GM10847 (cell line): ENCODE results near the gene AP3B1.

Experiments used
- POLR2A ChIP-seq: IDR thresholded peaks from 2 replicates; pipeline ENCODE4 v1.6.1; 2011; ENCODE audit not compliant: insufficient read length; ENCODE audit errors: extremely low read depth

Gene AP3B1

DNA sequence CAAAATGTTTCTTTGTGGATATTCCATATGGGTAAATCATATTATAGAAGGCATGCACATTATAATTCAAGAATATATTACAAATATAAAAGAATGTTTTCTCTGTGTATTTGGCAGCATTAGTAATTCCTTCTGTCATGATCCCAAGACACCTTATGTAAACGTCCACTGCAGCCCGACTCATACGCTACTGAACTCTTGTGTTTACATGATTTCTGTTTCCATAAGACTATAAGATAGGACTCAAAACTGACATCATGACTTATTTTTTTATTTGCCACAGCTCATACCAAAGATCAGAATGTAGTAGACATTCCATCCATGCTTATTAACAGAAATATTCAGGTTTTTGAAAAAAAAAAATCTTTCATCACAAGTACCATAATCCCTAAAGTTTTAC, 234.1 kb downstream of the AP3B1 start:
- TF ChIP-seq POLR2A, result no peak

DNA sequence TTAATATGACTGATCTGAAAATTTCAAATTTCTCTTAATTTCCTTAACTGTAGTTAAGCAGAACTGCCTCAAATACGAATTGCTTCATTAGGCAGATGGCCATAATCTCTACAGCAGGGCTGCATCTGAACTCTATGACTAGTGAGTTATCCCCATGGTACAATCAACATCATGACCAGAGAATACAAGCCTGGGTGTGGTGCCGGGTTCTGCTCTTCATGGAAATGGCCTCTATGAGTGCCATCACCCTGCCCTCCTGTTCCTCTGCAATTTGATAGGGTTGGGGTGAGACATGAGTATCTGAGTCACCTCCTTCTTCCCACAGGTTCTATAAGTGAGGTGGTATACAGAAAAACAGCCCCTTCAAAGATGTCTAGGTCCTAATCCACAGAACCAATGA, 235.9 kb downstream of the AP3B1 start:
- no peak for TF ChIP-seq POLR2A

DNA sequence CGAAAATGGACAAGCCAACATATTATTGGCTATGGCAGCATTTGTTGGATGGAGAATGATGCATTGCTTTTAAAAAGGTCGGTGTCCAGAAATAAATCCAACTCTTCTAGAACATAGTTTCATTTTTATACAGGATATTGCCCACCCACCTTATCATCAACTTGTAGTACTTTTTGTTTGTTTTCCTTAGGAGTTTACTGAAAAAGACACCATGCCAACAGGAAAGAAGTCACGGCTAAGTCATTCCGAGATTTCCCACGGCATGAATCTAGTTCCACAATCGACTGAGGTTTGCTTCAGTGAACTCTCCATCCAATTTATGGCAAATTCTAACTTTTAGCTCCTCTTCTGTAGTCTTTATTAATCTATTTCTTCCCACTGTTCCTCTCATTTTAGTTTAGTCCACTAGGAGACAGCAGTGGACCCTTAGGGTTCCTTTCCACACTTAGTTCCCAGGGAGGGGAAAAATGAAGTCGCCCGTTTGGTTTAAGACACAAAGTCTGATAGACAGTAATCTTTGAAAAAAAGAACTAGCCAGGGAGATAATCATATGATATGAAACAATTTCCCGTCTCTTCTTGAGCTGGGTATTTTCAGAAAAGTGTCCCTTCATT, 237.5 kb downstream of the AP3B1 start:
- TF ChIP-seq POLR2A, result no peak

DNA sequence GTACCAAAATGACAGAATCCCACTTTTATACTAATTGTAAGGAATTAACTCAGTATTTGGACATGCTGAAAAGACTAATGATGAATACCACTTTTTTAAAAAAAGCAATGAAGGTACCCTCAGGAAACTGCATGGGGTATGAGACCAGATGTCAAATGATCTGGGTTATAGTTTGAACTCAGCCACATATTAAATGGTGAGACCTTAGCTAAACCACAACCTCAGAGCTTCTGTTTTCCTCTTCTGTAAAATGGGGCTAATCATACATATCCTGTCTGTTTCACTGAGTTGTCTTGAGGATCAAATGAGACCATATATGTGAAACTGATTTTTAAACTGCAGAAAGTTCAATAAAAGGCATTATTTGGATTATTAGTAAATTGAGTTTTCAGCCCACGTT, 238.4 kb downstream of the AP3B1 start:
- TF ChIP-seq POLR2A, result no peak

DNA sequence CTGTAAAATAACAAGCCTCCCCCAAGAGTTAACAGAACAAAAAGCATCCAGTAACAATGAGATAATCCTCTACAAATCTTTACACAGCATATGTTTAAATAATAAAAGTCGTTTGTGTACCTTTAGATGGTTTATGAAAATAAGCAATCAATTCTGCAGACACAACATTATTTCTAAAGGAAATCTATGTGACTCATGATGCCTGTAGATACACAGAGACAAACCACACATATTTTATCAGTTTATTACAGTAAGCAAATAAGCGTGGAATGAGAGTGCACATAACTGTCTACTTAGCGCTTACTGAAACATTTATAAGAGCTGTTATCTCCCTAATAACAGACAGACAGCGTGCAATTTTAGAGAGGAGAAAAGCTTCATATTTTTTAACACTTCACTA, 243.6 kb downstream of the AP3B1 start:
- no peak for TF ChIP-seq POLR2A

DNA sequence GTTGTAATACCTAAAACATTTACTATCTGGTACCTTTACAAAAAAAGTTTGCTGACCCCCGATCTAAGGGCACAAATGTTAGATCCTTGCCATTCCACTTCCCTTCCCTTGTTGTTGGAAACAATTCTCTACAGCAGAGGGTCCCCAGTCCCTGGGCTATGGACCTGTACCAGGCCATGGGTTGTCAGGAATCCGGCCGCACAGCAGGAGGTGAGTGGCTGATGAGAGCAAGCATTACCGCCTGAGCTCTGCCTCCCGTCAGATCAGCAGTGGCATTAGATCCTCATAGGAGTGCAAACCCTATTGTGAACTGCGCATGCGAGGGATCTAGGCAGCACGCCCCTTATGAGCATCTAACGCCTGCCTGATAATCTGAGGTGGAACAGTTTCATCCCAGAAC, 248.5 kb downstream of the AP3B1 start:
- TF ChIP-seq POLR2A, result no peak

DNA sequence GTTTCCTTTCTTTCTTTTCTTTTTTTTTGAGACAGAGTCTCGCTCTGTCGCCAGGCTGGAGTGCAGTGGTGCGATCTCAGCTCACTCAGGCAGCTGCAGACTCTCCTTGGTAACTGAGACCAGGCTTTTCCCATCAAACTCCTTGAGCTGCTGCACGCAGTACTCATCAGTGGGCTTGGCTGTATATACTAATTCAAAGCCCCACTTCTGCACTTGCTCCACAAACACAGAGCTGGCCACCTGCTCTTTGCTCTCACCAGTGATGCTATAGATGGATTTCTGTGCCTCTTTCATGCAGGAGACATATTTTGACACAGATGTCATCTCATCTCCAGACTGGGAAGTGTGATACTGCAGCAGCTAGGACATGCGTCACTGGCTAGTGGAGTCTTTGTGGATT, 252.7 kb downstream of the AP3B1 start:
- no peak for TF ChIP-seq POLR2A

DNA sequence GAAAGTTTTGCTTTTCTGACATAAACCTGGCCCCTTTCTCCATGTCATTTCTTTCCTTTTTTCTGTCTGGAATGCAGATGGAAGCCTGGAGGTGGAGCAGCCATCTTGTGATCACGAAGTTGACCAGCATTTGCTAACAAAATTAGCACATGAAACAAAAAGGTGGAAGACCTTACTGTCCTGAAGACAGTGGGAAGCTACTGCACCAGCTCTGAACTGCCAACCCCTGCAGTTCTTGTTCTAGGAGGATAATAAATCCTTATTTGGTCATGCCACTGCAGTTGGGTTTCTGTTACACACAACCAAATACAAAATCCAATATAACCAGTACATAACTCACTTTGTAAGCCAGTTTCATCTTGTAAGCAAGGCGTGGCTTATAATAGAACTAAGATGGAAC, 269.0 kb downstream of the AP3B1 start:
- no peak for TF ChIP-seq POLR2A

DNA sequence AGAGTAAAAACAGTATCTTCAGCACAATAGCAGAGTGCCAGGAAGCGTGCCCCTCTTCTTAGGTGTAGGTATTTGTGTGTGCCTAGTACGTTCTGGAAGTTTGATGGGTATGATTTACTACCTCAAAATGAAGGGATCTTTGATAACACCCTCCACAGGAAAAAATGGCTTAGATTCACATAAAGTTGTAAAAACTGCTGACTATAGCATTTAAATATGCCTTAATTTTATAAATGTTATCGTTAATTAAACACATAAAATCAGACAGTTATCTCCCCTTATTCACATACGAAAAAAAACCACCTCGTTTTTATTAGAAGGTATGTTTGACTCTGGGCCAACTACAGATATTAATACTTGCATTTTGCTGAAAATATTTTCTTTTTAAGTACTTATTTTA, 274.8 kb downstream of the AP3B1 start:
- TF ChIP-seq POLR2A, result no peak

DNA sequence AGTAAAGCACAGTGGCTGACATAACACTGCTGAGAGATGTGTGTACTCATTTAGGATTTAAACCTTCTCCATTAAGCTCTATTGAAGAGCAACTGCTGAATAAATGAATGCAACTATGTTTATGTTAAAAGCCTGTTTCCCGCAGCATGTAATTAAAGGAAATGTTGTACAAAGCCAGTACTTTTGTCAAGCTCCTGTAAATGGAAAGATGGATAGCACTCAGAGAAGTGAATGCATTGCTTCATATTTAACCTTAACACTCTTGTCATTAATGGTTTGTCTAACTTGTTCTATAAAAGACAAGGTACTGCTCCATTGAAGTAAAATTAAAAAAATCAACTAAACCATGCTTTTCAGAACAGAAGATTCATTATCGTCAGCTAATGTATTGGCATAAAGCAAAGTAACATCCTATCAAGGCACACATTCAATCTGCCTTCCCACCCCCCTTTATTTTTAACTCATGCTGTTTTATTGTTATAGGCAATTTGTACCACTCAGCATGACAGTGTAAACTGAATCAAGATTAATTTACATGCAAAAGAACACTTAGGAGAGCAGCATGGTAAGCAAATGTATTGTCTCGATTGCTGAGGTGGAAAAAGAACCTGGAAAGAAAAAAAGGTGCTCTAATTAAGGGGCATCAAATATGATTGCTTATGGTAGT, 277.5 kb downstream of the AP3B1 start:
- TF ChIP-seq POLR2A, result no peak

DNA sequence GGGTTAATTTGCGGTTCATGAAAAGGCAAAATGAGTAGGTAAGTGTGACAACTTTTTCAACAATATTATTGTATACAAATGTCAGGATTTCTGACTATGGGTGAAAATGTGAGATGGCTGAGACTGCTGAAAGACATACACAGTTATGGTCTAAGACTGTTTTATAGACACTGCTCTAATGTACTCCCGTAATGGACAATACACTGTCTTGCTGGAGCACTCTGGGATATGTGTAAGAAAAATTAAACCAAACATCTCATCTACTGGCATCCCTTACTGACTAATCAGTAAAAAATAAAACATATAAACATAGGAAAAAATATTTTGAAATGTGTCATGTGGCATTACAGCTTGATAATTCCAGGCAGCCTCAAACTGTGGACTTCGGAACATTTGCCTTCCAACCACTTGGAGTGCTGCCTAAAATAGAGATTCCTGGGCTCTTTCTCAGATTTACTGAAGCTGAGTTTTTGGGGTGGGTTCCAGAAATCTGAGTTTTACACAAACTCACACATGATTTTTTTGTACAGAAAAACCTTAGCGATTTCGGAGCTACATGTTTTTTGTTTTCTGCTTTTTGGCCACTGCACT, 284.5 kb downstream of the AP3B1 start:
- no peak for TF ChIP-seq POLR2A

DNA sequence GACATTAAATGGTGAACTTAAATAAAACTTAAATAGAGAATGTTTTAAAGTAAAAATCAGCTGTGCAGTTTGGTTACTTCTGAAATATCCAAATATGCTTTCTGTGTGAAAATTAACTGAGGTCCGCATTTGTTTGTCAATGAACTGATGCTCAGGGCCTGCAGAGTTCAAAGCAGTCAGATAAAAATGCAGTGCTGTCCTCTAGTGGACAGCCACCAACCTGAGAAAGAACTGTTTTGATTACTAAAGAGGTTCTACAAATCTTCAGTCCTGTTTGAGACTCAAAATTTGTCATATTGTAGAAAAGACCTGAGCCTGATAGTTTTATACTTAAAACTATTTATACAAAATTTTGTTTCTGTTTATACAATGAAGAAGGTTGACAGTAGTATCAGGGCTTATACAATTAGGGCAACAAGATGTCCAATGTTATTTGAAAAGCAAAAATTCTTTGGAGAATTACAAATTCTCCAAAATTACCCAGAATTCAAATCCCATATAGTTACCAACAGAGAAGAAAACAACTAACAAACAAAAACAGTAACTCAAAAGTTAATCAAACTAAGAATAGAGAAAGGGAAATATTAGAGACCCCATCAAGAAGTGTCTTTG, 286.0 kb downstream of the AP3B1 start:
- TF ChIP-seq POLR2A, result no peak

DNA sequence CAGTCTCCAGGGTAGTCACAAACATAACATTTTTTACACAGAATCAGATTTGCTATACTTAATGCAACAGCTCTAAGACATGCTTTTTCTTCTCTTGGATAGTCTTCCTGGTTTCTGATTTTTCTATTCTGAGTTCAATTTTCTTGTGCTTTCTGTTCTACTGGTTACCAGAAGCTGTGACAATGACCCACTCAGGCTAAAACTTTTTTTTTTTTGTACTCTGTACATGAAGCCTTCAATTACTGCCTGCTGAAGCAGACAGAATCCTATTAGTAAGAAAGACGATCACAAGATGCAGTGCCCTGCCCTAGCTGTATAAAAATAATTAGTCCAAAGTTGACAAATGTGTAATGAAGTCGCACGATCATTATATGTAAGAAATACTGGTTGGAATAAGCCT, 287.3 kb downstream of the AP3B1 start:
- no peak for TF ChIP-seq POLR2A

DNA sequence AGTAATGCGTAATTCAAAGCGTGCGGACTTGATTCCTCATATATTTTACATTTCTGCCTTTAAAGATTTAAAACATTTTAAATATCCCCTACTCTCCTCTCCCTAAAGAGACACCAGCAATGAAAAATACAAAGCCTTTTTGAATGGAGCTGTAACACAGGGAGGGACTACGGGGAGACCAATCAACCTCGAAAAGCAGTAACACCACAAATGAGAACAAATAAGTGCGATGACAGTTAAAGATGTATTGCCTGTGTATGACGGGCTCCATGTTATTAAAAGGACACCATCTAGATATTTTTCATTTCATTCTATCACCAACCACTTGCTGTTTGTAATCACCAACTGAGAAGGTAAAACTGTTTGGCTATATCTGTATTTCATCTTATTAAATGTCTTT, 288.0 kb downstream of the AP3B1 start:
- TF ChIP-seq POLR2A, result no peak

DNA sequence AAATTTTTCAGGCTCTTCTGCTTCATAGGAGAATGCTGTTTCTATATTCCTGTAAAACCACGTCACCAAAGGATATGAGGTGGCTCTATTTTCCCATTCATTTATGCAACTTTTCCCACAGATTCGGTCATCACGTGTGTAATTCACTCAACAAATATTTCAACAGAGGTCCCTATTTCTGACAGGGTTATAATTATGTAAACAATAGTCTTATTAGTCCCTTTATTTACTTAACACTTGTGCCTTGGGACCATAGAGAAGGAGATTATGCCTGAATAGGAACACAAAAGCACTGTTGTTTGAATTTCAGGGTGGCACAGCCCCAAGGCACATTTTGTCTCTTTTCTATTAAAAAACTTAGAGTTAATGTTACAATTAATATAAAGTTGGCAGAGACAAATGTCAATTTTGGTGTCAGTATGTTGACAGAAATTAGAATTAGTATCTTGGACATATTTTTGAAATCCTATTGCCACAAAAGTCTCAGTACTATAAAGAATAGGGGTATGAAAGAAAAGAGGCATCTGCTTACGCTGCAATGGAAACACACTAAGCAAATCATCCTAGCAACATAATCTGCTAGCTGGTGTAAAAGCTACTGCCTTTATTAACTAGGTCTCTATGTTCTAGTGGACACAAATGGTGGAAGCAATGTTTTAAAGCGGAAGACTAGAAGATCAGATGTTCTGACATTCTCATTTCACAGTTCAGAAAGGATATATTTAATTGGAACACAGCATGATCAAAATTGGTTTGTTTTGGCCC, 289.3 kb downstream of the AP3B1 start:
- no peak for TF ChIP-seq POLR2A

DNA sequence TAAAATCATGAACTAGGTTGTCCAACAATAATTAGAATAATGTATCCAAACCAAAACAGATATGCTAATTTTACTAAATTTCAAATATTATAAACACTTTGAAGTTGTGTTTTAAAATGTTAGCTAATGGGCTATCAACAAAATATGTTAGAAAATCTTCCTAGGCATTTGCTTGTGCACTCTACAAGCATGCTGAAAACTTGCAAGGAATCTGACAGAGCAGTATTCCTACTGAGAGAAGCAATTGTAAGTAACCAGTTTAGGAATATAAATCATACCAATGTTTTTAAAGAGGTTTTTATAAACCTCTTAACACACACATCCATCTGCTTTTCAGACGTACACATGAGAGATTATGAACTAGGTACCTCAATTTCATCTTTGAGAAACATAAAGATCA, 289.9 kb downstream of the AP3B1 start:
- no peak for TF ChIP-seq POLR2A
